HCT116 (cell line): ENCODE results near the gene ZNF324B. TPM values are rescaled to one million over a fixed set of nuclear protein-coding genes. Genes with fewer than 3 reads are reported as not detected.

Experiments used
- ATAC-seq: fragments of 200-7000 bp; cut with Tn5 transposase; 2 replicates; pipeline ENCODE4 v1.9.1; 2020; ENCODE audit warnings: mild to moderate bottlenecking, moderate library complexity
- BruUV-seq: library from RNA; stranded (reverse); fragments of 400-500 nt; replicated peaks from 2 replicates; lab custom pipeline; 2021; lab: Mats Ljungman, UMichigan
- CTCF ChIA-PET: fragments of 300-600 bp; sonication (Branson Sonifier 250); formaldehyde crosslinking; loops from one replicate; lab custom pipeline; 2021; ENCODE audit warnings: antibody characterized with exemption; lab: Charles Lee
- POLR2A ChIA-PET: fragments of 300-600, 350-600 bp; sonication (Branson Sonifier 250); formaldehyde crosslinking; loops from one replicate; lab custom pipeline; 2021; ENCODE audit warnings: antibody characterized with exemption; lab: Charles Lee
- RAD21 ChIA-PET, 2 experiments: fragments of 300-600 bp; sonication (Branson Sonifier 250); formaldehyde crosslinking; loops; one replicate each; lab custom pipeline; 2023; ENCODE audit warnings: low total read pairs in 2 of 2; ENCODE audit not compliant: uncharacterized antibody in 2 of 2, unreplicated experiment in 2 of 2, low non-redundant PET in 1 of 2; lab: Charles Lee
- DNase-seq: peaks from one replicate; pipeline ENCODE4 v3.0.0-alpha.2; 2010; ENCODE audit warnings: low read depth, low spot score
- H2AFZ ChIP-seq: fragments of 200-600 bp; shearing (Covaris generic), sonication (generic); 2 replicates; pipeline ENCODE4 v1.6.1; 2017; ENCODE audit warnings: low read depth, mixed run types, mixed read lengths, antibody characterized with exemption, low read length; ENCODE audit not compliant: poor library complexity, severe bottlenecking
- H3K27ac ChIP-seq: 2 replicates; pipeline ENCODE4 v1.5.1; 2012; ENCODE audit warnings: low read depth, low read length
- H3K27me3 ChIP-seq: fragments of 200-600 bp; sonication (generic); 2 replicates; pipeline ENCODE4 v1.6.1; 2016; ENCODE audit warnings: mixed run types, low read length, mixed read lengths; ENCODE audit not compliant: insufficient read depth
- H3K36me3 ChIP-seq, 2 experiments: fragments of 200-500 bp in 1 of 2; fragments of 200-600 bp in 1 of 2; sonication (Bioruptor generic) in 1 of 2; sonication (generic) in 1 of 2; 2 replicates each; pipeline versions ENCODE4 v1.5.1 to v1.6.1; 2014 to 2016; ENCODE audit warnings: low read length in 2 of 2, inconsistent platforms in 1 of 2, mixed read lengths in 1 of 2, mixed run types in 1 of 2; ENCODE audit not compliant: insufficient read depth in 2 of 2, control insufficient read depth in 1 of 2
- H3K4me1 ChIP-seq, 2 experiments: fragments of 200-600 bp in 1 of 2; sonication (generic) in 1 of 2; 2 replicates each; pipeline versions ENCODE4 v1.5.1 to v1.6.1; 2012 to 2017; ENCODE audit warnings: low read length in 2 of 2, inconsistent platforms in 1 of 2, mild to moderate bottlenecking in 1 of 2, mixed read lengths in 1 of 2, mixed run types in 1 of 2, moderate library complexity in 1 of 2; ENCODE audit not compliant: insufficient read depth in 2 of 2, control insufficient read depth in 1 of 2
- H3K4me2 ChIP-seq: fragments of 200-600 bp; sonication (generic); 2 replicates; pipeline ENCODE4 v1.6.1; 2017; ENCODE audit warnings: mixed run types, low read length, mixed read lengths
- H3K4me3 ChIP-seq, 2 experiments: fragments of 200-600 bp in 1 of 2; sonication (generic) in 1 of 2; replicated peaks in 1 of 2; 2 replicates each; pipeline ENCODE4 v1.5.1; 2011 to 2016; ENCODE audit warnings: low read length in 2 of 2, control low read depth in 1 of 2, low read depth in 1 of 2, mild to moderate bottlenecking in 1 of 2, mixed read lengths in 1 of 2, mixed run types in 1 of 2
- H3K79me2 ChIP-seq: fragments of 200-600 bp; sonication (generic); 2 replicates; pipeline ENCODE4 v1.6.1; 2017; ENCODE audit warnings: mild to moderate bottlenecking, mixed run types, low read length, moderate library complexity, mixed read lengths; ENCODE audit not compliant: insufficient read depth
- H3K9ac ChIP-seq: fragments of 200-600 bp; sonication (generic); 2 replicates; pipeline ENCODE4 v1.6.1; 2016; ENCODE audit warnings: low read length, mixed read lengths
- H3K9me2 ChIP-seq: fragments of 200-600 bp; sonication (generic), shearing (Covaris generic); 2 replicates; pipeline ENCODE4 v1.6.1; 2017; ENCODE audit warnings: mixed run types, mild to moderate bottlenecking, moderate library complexity; ENCODE audit not compliant: insufficient read depth
- H3K9me3 ChIP-seq, 2 experiments: fragments of 200-500 bp in 1 of 2; fragments of 200-600 bp in 1 of 2; sonication (Bioruptor generic) in 1 of 2; sonication (generic) in 1 of 2; 2 replicates each; pipeline ENCODE4 v1.6.1; 2014 to 2017; ENCODE audit warnings: low read length in 2 of 2, mixed read lengths in 2 of 2, inconsistent platforms in 1 of 2, low read depth in 1 of 2, mild to moderate bottlenecking in 1 of 2, mixed run types in 1 of 2, moderate library complexity in 1 of 2; ENCODE audit not compliant: control insufficient read depth in 1 of 2, insufficient read depth in 1 of 2
- H4K20me1 ChIP-seq: fragments of 200-600 bp; sonication (generic), shearing (Covaris generic); 2 replicates; pipeline ENCODE4 v1.6.1; 2017; ENCODE audit warnings: mixed run types, mild to moderate bottlenecking, moderate library complexity; ENCODE audit not compliant: insufficient read depth
- CBX3 ChIP-seq: IDR thresholded peaks from 2 replicates; pipeline ENCODE4 v1.6.1; 2012; ENCODE audit warnings: low read depth
- CEBPB ChIP-seq: IDR thresholded peaks from 2 replicates; pipeline ENCODE4 v1.6.1; 2012; ENCODE audit warnings: low read depth
- CTCF ChIP-seq, 3 experiments: fragments of 200-600 bp in 1 of 3; sonication (generic) in 1 of 3; IDR thresholded peaks in 2 of 3; conservative IDR thresholded peaks in 1 of 3; 2 replicates each; pipeline ENCODE4 v1.5.1; 2012 to 2017; ENCODE audit warnings: low read depth in 2 of 3, low read length in 2 of 3, antibody characterized with exemption in 1 of 3, borderline replicate concordance in 1 of 3, control low read depth in 1 of 3, mild to moderate bottlenecking in 1 of 3, mixed read lengths in 1 of 3, mixed run types in 1 of 3, moderate library complexity in 1 of 3; ENCODE audit not compliant: insufficient read depth in 1 of 3
- EGR1 ChIP-seq: IDR thresholded peaks from 2 replicates; pipeline ENCODE4 v1.6.1; 2012; ENCODE audit warnings: low read depth
- EZH2 ChIP-seq: fragments of 200-600 bp; sonication (generic); IDR thresholded peaks from 2 replicates; pipeline ENCODE4 v1.6.1; 2017; ENCODE audit warnings: antibody characterized with exemption, mixed run types
- POLR2A ChIP-seq: IDR thresholded peaks from 2 replicates; pipeline ENCODE4 v1.7.0; 2011; ENCODE audit warnings: borderline replicate concordance; ENCODE audit not compliant: insufficient read depth, insufficient read length; ENCODE audit errors: extremely low read depth
- POLR2AphosphoS5 ChIP-seq: IDR thresholded peaks from 2 replicates; pipeline ENCODE4 v1.6.1; 2011; ENCODE audit warnings: mild to moderate bottlenecking, low read depth, low read length, moderate library complexity
- RAD21 ChIP-seq: IDR thresholded peaks from 2 replicates; pipeline ENCODE4 v1.6.1; 2012; ENCODE audit warnings: low read depth, mild to moderate bottlenecking
- SIN3A ChIP-seq: IDR thresholded peaks from 2 replicates; pipeline ENCODE4 v1.6.1; 2012; ENCODE audit warnings: low read depth
- SP1 ChIP-seq: IDR thresholded peaks from 2 replicates; pipeline ENCODE4 v1.6.1; 2012; ENCODE audit warnings: low read depth
- TCF7L2 ChIP-seq: IDR thresholded peaks from 2 replicates; pipeline ENCODE4 v1.7.0; 2011; ENCODE audit warnings: borderline replicate concordance, inconsistent platforms; ENCODE audit not compliant: insufficient read depth, insufficient read length; ENCODE audit errors: extremely low read depth
- YY1 ChIP-seq: IDR thresholded peaks from 2 replicates; pipeline ENCODE4 v1.6.1; 2011; ENCODE audit warnings: low read length, low read depth, moderate library complexity, mild to moderate bottlenecking; ENCODE audit not compliant: insufficient replicate concordance; ENCODE audit errors: extremely low read depth
- ZFX ChIP-seq: fragments of 450-650 bp; IDR thresholded peaks from 2 replicates; pipeline ENCODE4 v1.6.1; 2017
- intact Hi-C: fragments of 100-400 bp; cut with micrococcal nuclease; formaldehyde crosslinking; loops from 2 replicates; pipeline ENCODE4 v1.10.0; 2022
- total RNA-seq: library from RNA; stranded (reverse); gene quantifications from one replicate; pipeline ENCODE4 v1.2.1, GENCODE V29; 2021; ENCODE audit not compliant: unreplicated experiment
- TF ChIP-seq, protein P1 (sequence below): IDR thresholded peaks from 2 replicates; pipeline ENCODE4 v1.6.1; 2012

Gene ZNF324B
- total RNA-seq, 1 experiment from 2014 or later = 9.4 TPM

- ATAC-seq (no peak), DNase-seq (no peak)
- Histone ChIP-seq H3K9me2 (no peaks in the 10 kb centered on the region), H3K4me1 (peaks cover 4 to 12% of the 10 kb centered on the region in 2 experiments; a peak in 3 of 4 replicates), H3K36me3 (no peaks in the 10 kb centered on the region), H3K27me3 (no peaks in the 10 kb centered on the region), H3K9ac (no peak overlapping the region), H3K4me3 (no peak overlapping the region), H3K27ac (no peak overlapping the region), H2AFZ (no peak overlapping the region), H3K9me3 (no peaks in the 10 kb centered on the region), H4K20me1 (no peaks in the 10 kb centered on the region), H3K4me2 (no peak overlapping the region), H3K79me2 (no peaks in the 10 kb centered on the region)
- TF ChIP-seq POLR2AphosphoS5 = no peak
- TF ChIP-seq POLR2A = no peak
- TF ChIP-seq ZFX = no peak
- no peak for TF ChIP-seq EGR1
- no peak for TF ChIP-seq CTCF (IDR thresholded peaks at IDR 0.05 in 2 of 3, conservative IDR thresholded peaks at IDR 0.05 in 1 of 3; ENCODE audit: borderline replicate concordance in 1 of 3, insufficient read depth in 1 of 3, low read depth in 2 of 3, low read length in 2 of 3)
- TF ChIP-seq RAD21 = no peak
- TF ChIP-seq SIN3A = no peak
- TF ChIP-seq YY1 = no peak
- TF ChIP-seq SP1 = no peak
- no peak for TF ChIP-seq EZH2
- TF ChIP-seq CBX3 = no peak
- no peak for TF ChIP-seq CEBPB
- TF ChIP-seq, protein P1, sequence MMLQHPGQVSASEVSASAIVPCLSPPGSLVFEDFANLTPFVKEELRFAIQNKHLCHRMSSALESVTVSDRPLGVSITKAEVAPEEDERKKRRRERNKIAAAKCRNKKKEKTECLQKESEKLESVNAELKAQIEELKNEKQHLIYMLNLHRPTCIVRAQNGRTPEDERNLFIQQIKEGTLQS = no peak
- TF ChIP-seq TCF7L2 = no peak
- CTCF ChIA-PET = no interaction called here
- RAD21 ChIA-PET = no interaction called here
- intact Hi-C loops = no loop called here
- POLR2A ChIA-PET = no interaction called here
- no TSS peak for BruUV-seq
These were observed 29.4 kb downstream of the ZNF324B start for GRCh38 chr19:58480831-58481230.
